H1 (cell line): Measurements from ENCODE around the gene POU6F2. TPM values are rescaled to one million over a fixed set of nuclear protein-coding genes. Genes with fewer than 3 reads are reported as not detected.

Experiments
- CHD2 ChIP-seq: IDR thresholded peaks from 2 replicates; pipeline ENCODE4 v1.6.1; 2012; ENCODE audit warnings: low read length, improper control_type of control experiment
- KDM1A ChIP-seq: fragments of 200-600, 300-600 bp; sonication (generic); IDR thresholded peaks from 2 replicates; pipeline ENCODE4 v1.7.1; 2016; ENCODE audit warnings: mild to moderate bottlenecking, low read length, borderline replicate concordance
- NANOG ChIP-seq: IDR thresholded peaks from 2 replicates; pipeline ENCODE4 v1.6.1; 2011; ENCODE audit warnings: low read length, low read depth, mild to moderate bottlenecking, inconsistent platforms; ENCODE audit not compliant: insufficient read depth, poor library complexity, severe bottlenecking
- POU5F1 ChIP-seq: IDR thresholded peaks from 2 replicates; pipeline ENCODE4 v1.6.1; 2011; ENCODE audit warnings: low read depth, mild to moderate bottlenecking, low read length, moderate library complexity
- RAD21 ChIP-seq, 2 experiments: IDR thresholded peaks in 1 of 2; conservative IDR thresholded peaks in 1 of 2; 2 replicates each; pipeline ENCODE4 v1.6.1; 2011; ENCODE audit warnings: low read depth in 2 of 2, low read length in 2 of 2, improper control_type of control experiment in 1 of 2, inconsistent platforms in 1 of 2, mild to moderate bottlenecking in 1 of 2, moderate library complexity in 1 of 2
- ZNF274 ChIP-seq: IDR thresholded peaks from 2 replicates; pipeline ENCODE4 v1.7.0; 2012; ENCODE audit warnings: low read length, borderline replicate concordance; ENCODE audit errors: extremely low read depth
- polyA plus RNA-seq, 7 experiments: library from polyadenylated mRNA; depleted of rRNA in 3 of 7; stranded (reverse) in 5 of 7; unstranded in 2 of 7; fragments of >200 nt in 5 of 7; fragments of 200-250 nt in 2 of 7; gene quantifications; 1 replicate in 5 of 7; 2 replicates in 1 of 7; 4 replicates in 1 of 7; pipeline versions ENCODE4 v1.2.1 to v1.2.3, GENCODE V29; 2011 to 2013; ENCODE audit warnings: missing spikeins in 2 of 7, mixed read lengths in 2 of 7
- total RNA-seq: library from RNA; stranded (reverse); fragmentation: NEBNext Ultra II Directional; extraction: Animal tissue kit (Norgen Biotek cat#: 25700); gene quantifications from 2 replicates; pipeline ENCODE4 v1.2.1, GENCODE V29; 2021

The POU6F2 gene
- total and polyA plus RNA-seq, 2 of the 8 experiments (the other 6 are each of a cell fraction or from before 2014, with no cell fraction given): 1.1 to 2.0 TPM

DNA sequence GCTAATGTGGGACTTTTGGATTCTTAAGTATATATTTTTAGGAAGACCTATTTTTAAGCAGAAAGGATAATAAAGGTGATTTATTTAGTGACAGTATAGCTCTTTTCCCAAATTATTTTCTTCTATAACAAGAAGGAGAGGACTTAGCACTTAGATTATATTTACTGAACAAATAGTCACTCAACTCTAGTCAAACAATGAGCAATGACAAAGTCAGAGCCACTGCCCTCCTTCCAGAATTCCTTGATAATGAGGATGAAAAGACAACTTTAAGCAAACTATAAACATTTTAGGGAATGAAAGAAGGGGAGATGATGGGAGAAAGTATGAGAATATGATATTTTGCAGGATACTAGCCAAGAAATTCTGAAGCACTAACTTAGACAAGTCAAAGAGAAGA lies 295.0 kb downstream of the POU6F2 start (continued):
- TF ChIP-seq CHD2: no peak
- no peak for TF ChIP-seq ZNF274
- TF ChIP-seq RAD21 (IDR thresholded peaks at IDR 0.05 in 1 of 2, conservative IDR thresholded peaks at IDR 0.05 in 1 of 2; ENCODE audit: low read depth in 2 of 2, low read length in 2 of 2): no peak
- TF ChIP-seq NANOG: no peak
- no peak for TF ChIP-seq POU5F1
- TF ChIP-seq KDM1A: no peak
